ENCODE measurements around the gene PLCL2.

DNA sequence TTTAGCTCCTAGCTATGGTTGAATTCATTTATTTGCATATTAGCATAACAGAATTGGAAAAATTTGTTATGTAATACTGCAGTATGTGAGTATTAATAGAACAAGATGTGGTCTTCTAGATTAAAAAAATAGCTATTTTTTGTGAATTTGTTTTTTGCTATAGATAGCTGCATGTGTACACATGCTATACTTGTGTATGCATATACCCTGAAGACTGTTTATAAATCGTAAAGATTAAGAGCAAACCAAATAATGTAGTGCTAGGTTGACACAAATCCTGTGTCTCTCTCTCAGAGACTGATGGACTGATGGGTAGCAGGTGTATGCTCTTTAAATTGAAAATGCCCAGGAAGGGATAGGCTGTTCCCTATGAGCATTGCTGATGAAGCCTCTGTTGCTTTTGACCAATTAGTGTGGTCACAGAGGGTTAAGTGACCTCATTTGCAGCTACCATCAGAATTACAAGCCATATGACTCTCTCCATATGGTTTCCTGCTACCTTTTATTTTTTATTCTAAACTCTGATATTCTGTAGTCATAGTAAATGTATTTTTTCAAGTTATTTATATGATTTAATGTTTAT, 9.0 kb downstream of the PLCL2 start:
- TF ChIP-seq, protein P1, sequence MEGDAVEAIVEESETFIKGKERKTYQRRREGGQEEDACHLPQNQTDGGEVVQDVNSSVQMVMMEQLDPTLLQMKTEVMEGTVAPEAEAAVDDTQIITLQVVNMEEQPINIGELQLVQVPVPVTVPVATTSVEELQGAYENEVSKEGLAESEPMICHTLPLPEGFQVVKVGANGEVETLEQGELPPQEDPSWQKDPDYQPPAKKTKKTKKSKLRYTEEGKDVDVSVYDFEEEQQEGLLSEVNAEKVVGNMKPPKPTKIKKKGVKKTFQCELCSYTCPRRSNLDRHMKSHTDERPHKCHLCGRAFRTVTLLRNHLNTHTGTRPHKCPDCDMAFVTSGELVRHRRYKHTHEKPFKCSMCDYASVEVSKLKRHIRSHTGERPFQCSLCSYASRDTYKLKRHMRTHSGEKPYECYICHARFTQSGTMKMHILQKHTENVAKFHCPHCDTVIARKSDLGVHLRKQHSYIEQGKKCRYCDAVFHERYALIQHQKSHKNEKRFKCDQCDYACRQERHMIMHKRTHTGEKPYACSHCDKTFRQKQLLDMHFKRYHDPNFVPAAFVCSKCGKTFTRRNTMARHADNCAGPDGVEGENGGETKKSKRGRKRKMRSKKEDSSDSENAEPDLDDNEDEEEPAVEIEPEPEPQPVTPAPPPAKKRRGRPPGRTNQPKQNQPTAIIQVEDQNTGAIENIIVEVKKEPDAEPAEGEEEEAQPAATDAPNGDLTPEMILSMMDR (IDR thresholded peaks at IDR 0.05 in 8 of 11, conservative IDR thresholded peaks at IDR 0.05 in 3 of 11) = no peak
- TF ChIP-seq POLR2A (IDR thresholded peaks at IDR 0.05) = no peak
- TF ChIP-seq POLR2AphosphoS5 (IDR thresholded peaks at IDR 0.05) = no peak

Data from spleen (tissue), 7 donors.